NOMO-1 treated with dmso at 0.1 percent for 144 hours (cell line): ENCODE measurements around the gene ACSL1.
A peak's percentile ranks its signal among the peaks of the same experiment; 100 is the strongest.

Experiments
- DNase-seq: peaks from one replicate; lab custom pipeline; 2025; ENCODE audit not compliant: unreplicated experiment; lab: John Stamatoyannopoulos, UW

The ACSL1 gene, protein sequence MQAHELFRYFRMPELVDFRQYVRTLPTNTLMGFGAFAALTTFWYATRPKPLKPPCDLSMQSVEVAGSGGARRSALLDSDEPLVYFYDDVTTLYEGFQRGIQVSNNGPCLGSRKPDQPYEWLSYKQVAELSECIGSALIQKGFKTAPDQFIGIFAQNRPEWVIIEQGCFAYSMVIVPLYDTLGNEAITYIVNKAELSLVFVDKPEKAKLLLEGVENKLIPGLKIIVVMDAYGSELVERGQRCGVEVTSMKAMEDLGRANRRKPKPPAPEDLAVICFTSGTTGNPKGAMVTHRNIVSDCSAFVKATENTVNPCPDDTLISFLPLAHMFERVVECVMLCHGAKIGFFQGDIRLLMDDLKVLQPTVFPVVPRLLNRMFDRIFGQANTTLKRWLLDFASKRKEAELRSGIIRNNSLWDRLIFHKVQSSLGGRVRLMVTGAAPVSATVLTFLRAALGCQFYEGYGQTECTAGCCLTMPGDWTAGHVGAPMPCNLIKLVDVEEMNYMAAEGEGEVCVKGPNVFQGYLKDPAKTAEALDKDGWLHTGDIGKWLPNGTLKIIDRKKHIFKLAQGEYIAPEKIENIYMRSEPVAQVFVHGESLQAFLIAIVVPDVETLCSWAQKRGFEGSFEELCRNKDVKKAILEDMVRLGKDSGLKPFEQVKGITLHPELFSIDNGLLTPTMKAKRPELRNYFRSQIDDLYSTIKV

DNA sequence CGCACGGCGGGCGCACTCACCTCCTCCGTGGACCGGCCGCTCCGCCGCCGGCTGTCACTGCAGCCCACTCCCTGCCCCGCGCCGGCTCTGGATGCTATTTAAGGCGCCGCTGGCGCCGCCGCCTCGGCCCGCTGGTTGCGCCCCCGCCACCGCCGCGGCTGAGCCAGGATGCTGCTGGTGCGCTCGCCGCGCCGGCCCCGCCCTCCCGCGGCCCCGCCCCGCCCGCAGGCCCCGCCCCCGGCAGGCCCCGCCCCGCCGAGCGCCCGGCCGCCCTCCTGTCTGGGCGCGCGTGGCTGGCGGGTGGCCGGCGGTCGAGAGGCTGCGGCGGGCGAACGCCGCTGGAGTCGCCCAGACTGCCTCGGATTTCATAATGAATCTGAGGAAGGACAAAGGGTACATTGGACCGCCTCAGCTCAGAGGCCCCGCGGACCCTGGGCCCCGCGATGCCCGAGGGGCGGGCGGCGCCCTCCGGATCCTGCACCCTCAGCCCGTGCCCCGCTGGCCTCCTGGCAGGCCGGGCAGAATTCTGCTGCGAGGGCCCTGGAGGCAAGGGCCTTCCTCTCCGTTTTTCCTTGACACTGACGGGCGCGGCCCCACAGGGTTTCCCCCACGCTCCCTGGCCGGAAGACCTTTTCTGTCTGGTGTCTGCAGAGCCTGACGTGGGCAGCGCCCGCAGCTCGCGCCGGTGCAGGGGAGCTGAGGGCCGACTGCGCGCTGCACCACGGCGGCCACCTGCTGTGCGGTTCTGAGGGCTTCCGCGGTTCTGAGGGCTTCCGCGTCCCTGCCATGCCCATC, at the start of gene ACSL1:
ACSL1 (minus strand) TSS at position 73 of the 795 bp plus-strand sequence. CDS start 22,454 bp downstream, outside the sequence.
- DNase-seq = peak; percentile 55

DNA sequence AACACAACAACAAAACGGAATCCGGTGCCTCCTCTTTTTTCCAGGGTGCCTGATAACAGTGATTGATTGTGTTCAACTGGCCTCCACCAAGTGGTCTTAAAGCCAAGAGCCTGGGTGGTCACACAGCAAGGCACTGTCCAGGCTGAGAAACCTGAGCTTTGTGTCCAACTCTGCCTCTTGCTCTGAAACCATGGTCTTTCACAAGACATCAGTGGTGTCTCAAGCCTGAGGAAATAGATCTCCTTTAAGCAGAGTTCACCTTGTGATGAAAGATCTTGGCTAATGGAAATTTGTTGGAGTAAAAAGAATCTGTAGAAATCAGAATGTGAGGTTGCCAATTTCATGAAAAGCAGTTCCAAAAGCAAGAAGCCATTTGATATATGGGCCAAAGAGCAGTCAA, 47.3 kb upstream of the ACSL1 start:
- no peak for DNase-seq

DNA sequence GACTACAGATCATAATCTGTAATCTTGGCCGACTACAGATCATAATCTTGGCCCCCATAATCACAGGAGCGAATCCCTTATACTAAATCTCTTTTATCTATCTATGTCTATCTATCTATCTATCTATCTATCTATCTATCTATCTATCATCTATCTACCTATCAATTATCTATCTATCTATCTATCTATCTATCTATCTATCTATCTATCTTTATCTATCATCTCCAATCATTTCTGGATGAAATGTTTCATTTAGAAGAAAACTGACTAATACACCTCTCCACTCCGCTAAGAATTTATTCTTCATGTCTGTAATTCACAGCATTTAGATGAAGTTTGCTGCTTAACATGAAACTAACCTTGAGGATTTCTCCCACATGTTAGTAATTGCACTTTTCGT, 45.0 kb upstream of the ACSL1 start:
- no peak for DNase-seq

GRCh38 chr4:184868623-184869022, 42.9 kb upstream of the ACSL1 start:
- DNase-seq = no peak

GRCh38 chr4:184863916-184864315, 38.1 kb upstream of the ACSL1 start:
- no peak for DNase-seq

DNA sequence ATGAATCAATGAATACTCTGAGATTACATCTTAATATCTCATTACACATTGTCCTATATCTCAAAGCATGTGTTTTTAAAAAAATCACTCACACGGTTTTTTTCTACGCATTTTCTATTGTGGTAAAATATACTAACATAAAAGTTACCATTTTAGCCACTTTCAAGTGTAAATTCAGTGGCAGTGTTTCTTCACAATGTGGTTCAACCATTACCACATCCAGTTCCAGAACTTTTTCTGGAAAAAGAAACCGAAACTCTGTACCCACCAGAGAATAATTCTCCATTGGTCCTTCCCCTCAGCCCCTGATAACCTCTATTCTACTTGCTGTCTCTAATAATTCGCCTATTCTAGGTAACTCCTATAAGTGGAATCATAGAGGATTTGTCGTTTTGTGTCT, 35.3 kb upstream of the ACSL1 start:
- DNase-seq = peak; percentile 21

DNA sequence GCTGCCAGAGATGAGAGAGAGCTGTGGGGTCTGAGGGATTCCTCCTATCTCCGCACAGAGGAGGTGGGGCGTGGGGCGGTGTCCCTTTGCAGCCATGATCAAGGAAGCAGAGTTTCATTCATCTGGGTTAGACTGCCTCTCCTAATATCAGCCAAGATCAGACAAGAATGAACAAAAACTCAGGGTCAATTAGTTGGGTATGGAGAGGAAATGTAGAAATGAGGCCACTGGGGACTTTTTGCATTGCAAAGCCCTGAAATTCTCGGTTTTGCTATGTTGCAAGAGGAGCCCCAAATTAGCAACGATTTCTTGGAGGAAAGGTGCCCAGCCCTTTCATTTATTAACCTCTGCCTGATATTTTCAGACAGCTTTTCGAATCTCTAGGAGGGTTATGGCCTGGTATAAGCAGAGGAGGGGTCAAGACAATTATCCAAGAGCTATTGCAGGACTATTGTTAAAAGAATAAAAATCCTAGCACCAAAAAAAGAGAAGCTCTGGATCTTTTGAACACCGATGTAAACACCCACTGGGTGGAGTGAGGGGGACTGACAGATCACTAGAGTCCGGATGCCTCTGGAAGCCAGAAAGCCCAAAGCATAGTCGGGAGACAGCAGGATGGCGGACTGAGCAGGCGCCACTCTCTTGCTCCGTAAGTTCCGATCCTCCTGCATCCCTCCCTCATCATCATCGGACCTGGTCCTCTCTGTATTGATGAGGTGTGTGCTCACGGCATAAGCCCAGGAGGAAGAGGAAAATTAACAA, 34.4 kb upstream of the ACSL1 start:
- DNase-seq = peak; percentile 58

- no peak for DNase-seq
These were observed 31.8 kb upstream of the ACSL1 start for GRCh38 chr4:184857441-184858121.

DNA sequence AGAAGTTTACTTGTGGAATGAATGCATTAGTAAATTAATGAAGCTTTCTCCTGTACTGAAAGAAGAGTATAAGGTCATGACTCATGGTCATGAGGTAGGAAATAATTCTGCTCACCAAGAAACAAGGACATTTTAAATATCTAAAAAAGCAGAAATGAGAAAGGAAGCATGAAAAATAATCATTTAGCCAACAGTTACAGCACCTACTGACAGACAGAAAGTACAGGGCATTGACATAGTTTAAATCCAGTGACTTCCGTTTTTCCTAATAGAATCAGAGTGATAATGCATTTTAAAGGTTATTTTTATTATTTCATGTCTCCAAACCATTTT, 30.5 kb upstream of the ACSL1 start:
- peak; percentile 75 for DNase-seq

DNA sequence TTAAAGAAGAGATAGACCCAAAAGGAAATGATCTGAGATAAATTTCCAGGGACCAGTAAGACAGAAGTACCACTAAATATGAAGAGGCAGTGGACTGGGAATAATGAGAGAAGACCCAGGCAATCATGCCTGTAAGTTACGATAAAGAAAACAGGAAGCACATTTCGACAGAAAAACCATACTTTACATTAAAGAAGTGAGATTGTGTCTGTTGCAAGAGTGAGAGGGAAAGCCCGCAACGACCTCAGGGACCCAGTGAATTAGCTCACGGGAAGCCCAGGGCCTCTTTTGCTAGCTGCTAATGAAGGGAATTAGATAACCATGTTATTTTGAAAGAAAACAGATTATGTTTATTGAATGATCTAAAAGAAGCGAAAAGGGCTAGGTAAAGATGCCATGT, 28.9 kb upstream of the ACSL1 start:
- DNase-seq = peak; percentile 87

DNA sequence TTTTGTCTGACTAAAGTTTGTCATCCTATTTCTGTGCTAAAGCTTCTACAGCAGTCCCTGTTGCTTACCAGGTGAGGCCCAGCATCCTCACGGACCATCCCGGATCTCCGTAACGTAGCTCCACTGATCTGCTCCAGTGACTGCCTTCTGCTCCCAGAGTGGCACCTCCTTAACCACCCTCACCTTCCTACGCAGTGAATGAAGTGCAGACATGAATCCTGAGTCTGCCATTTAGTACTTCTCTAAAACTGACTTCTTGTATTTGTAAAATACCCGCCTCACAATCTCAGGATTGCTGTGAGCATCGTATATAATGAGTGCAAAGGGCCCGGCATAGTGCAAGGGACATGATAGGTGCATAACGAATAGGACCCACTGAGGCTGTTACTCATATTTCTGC, 27.7 kb upstream of the ACSL1 start:
- no peak for DNase-seq

DNA sequence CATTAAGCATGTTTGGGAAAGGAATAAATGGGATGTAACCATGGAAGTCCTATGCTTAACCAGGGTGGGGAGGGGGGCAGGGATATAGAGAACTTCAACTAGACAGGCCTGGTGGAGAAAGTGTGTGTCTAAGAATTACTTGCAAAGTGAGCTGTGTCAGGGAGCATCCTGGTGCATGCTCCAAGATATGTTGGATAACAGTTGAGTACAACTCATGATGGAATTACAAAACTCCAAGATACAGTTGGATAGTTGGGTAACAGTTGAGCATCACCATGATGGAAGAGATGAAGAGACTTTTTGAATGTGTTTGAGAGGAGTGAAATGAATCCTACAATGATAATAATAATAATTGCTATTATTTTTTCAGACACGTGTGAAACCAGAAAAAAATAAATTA, 26.1 kb upstream of the ACSL1 start:
- DNase-seq = no peak

DNA sequence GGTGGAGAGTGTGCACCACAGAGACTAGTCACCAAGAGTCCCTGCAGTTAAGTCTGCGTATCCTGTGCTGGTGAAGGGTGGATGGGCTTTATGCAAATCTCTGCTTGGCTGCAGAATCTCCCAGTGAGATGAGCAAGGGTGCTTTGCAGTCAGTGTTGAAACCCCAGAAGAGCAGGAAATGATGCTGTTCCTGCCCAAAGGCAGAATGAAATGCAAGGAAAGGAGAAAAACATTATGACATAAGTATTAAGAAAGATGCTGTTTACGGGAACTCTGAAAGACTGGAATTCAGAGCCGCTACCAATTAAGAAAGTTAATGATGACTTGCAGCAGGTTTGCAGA, 25.4 kb upstream of the ACSL1 start:
- peak; percentile 25 for DNase-seq

DNA sequence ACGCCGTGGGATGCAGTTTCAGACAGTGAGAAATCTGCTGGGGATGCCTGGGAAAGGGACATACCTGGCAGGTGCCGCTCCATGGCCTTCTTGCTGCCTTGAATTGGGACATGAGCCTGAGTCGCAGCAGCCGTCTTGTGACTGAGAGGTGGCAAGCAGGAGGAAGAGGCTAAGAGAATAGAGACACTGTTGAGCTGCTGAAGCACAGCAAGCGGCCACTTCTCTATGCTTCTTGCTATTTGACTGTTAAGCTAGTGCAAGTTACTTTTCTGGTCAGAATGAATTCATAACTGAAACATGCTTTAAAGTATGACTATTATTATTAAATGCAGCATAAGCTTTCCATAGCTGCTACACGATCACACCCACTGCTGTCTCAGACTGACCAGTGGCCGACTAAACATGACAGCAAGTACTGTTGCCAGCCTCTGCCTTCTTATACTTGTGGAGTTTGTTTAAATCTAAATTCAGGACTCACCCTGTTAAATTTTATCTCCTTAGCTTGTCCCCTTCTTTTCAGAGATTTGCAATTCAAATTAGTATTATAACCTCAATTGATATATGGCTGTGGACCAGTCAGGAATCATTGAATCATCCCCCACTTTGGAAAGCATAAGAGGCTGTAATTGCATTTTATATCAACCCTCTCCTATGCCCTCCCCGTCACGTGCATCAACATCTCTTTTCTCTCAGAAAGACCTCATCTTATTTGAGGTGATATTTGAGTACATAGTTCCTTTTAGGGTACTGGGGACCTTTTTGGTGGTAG, 24.8 kb upstream of the ACSL1 start:
- DNase-seq = no peak

- no peak for DNase-seq
These were observed 24.2 kb upstream of the ACSL1 start for GRCh38 chr4:184850018-184850417.

DNA sequence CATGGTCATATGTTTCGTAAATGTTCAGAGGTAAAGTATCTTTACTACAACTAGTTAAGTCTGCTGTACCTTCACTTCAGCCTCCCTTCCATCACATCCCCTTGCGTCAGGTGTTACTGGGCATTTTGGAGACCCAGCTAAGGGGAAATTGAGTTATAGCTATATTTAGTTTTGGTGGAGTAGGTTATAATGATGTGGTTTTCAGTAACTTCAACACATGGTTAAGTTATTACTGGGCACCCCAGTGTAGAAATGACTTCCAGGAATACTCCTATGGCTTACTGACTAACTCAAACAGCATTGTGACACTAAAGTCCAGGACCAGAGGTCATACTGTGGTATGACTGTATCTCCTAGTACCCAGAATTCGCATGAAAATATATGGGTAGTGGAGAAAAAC, 23.4 kb upstream of the ACSL1 start:
- DNase-seq = no peak

- DNase-seq = peak; percentile 19
These were observed 22.7 kb upstream of the ACSL1 start for GRCh38 chr4:184848510-184848909.

- no peak for DNase-seq
These were observed 20.8 kb upstream of the ACSL1 start for GRCh38 chr4:184846531-184846930.

DNA sequence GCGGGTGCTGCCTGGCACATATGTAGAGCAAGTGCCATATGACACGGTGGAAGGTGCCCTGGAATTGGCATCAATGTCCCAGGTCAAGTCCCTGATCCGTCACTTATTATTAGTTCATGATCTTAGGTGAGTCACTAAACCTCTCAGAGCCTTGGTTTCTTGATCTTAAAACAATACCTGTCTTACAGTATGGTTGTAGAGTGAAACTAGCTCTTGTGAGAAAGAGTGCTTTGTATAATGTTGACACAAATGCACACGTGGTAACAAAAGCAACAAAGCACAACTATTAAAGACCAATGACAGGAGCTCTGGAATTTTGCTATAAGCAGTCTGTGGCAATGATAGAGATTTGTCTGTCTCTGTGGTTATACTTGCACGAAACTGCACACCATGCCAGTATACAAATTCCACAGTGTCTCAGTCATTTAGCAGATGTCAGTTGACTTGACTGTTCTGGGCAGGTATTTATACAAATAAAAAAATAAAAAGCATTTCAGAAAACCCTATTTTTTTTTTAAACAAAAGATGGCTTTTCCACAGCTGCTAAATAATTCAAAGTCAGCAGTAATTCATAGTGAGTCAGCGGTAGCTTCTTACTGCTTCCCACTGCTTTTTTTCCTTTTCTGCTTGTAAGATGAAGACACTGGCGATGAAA, 19.7 kb upstream of the ACSL1 start:
- no peak for DNase-seq
